ENCODE results near the gene KCNA10. TPM values are rescaled to one million over a fixed set of nuclear protein-coding genes. Genes with fewer than 3 reads are reported as not detected.
A peak's percentile ranks its signal among the peaks of the same experiment; 100 is the strongest.

Gene KCNA10
- total RNA-seq, 1 experiment from 2014 or later = not detected

DNA sequence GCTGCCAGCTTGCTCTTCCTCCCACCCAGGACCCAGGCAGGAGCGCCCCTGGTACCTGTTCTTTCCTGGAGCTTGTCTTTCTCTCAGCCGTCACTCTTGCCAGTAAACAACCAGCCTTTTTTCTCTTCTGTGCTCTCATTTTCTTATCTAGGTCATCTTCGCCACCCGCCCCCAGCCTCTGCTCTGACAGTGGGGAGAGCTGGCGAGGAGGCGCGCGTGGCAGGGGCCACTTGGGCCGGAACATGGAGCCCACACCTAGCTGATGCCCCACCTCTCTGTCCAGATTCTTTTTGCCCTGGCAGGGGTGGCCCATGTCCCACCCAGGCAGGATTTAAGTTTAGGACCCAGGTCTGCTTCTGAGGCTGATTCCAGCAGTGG, 35.7 kb downstream of the KCNA10 start:
- Histone ChIP-seq H3K36me3 (replicated peaks; ENCODE audit: control insufficient read depth, insufficient read depth, low read length) (no peaks in the 10 kb centered on the region), H3K4me3 (ENCODE audit: insufficient read depth, low read depth, low read length) (no peak overlapping the region), H3K27me3 (ENCODE audit: control insufficient read depth, insufficient read depth, low read length) (no peaks in the 10 kb centered on the region; the same call in none of the 2 replicates)
- no peak for DNase-seq

DNA sequence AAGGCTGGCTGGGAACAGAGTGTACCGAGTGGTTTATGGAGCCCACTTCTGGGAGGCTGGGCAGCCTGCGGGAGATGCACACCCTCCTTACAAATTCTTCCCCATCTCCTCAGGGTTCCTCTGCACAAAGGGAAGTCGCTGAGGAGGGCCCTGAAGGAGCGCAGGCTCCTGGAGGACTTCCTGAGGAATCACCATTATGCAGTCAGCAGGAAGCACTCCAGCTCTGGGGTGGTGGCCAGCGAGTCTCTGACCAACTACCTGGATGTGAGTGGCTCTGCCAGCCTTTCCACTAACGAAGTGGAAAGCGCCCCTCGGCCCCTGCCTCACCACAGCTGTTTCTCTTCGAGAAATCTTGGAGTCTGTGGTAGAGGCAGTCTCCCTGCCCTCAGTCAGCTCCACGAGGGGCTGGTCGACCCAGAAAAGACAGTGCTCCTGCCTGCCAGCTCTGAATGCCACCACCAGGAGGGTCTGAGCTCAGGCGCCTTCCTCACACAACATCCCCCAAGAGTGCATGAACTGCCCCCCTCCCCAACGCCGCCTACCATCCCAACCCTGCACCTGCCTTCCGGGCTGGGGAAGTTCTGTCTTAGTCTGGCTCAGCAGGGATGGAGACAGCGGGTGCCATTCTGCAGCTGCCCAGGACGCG, 36.2 kb downstream of the KCNA10 start:
- DNase-seq = peak; percentile 83
- Histone ChIP-seq H3K36me3 (replicated peaks; ENCODE audit: control insufficient read depth, insufficient read depth, low read length) (no peaks in the 10 kb centered on the region), H3K27me3 (ENCODE audit: control insufficient read depth, insufficient read depth, low read length) (no peaks in the 10 kb centered on the region; the same call in none of the 2 replicates), H3K4me3 (ENCODE audit: insufficient read depth, low read depth, low read length) (no peak overlapping the region)

- H3K4me3 ChIP-seq (ENCODE audit: insufficient read depth, low read depth, low read length) = no peak overlapping the region
- H3K27me3 ChIP-seq (ENCODE audit: control insufficient read depth, insufficient read depth, low read length) = no peaks in the 10 kb centered on the region; the same call in none of the 2 replicates
- DNase-seq = no peak
- H3K36me3 ChIP-seq (replicated peaks; ENCODE audit: control insufficient read depth, insufficient read depth, low read length) = no peaks in the 10 kb centered on the region
Measured at GRCh38 chr1:110481968-110482623, 36.9 kb downstream of the KCNA10 start.

DNA sequence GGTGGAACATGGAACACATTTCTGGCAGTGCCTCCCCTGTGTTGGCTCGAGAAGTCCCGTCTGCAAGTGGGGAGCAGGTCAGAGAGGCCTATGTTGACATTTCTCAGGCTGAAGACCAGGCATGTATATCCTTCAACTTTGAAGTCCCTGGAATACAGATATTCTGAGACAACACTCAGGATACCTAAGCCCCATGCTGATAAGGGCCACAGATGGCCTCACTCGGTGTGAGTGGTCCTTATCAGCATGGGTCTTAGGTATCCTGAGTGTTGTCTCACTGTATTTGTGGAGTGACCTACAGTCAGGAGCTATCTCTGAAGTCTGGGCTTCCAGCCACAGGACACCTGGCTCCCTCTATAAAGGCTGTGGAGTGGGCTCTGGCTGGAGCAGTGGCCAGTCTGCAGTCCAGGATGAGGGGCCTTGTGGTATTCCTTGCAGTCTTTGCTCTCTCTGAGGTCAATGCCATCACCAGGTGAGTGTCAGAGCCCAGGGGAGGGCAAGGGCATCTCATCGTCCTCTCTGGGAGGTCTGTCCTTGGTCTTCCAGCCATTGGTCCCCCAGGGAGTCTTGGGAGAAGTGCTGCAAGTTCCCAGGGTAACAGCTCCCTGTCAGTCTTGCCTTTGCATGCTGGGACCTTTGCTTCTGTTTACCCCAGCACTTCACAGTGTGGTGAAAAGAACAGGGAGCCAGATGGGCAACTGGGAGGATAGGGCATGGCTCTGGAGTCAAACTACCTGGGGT, 38.4 kb downstream of the KCNA10 start:
- no peak for DNase-seq
- no peaks in the 10 kb centered on the region; the same call in none of the 2 replicates for H3K27me3 ChIP-seq (ENCODE audit: control insufficient read depth, insufficient read depth, low read length)
- no peaks in the 10 kb centered on the region for H3K36me3 ChIP-seq (replicated peaks; ENCODE audit: control insufficient read depth, insufficient read depth, low read length)
- H3K4me3 ChIP-seq (ENCODE audit: insufficient read depth, low read depth, low read length) = no peak overlapping the region

- no peak for DNase-seq
- Histone ChIP-seq H3K27me3 (ENCODE audit: control insufficient read depth, insufficient read depth, low read length) (no peaks in the 10 kb centered on the region; the same call in none of the 2 replicates), H3K36me3 (replicated peaks; ENCODE audit: control insufficient read depth, insufficient read depth, low read length) (no peaks in the 10 kb centered on the region)
Measured at GRCh38 chr1:110478886-110479285, 40.1 kb downstream of the KCNA10 start.

GRCh38 chr1:110477967-110478640, 40.9 kb downstream of the KCNA10 start:
- no peak overlapping the region for H3K4me3 ChIP-seq (ENCODE audit: insufficient read depth, low read depth, low read length)
- H3K36me3 ChIP-seq (replicated peaks; ENCODE audit: control insufficient read depth, insufficient read depth, low read length) = no peaks in the 10 kb centered on the region
- DNase-seq = no peak
- no peaks in the 10 kb centered on the region; the same call in 1 of the 2 replicates for H3K27me3 ChIP-seq (ENCODE audit: control insufficient read depth, insufficient read depth, low read length)

More at GRCh38 chr1:110478886-110479285, 40.1 kb downstream of the KCNA10 start:
- no peak overlapping the region for H3K4me3 ChIP-seq (ENCODE audit: insufficient read depth, low read depth, low read length)

DNA sequence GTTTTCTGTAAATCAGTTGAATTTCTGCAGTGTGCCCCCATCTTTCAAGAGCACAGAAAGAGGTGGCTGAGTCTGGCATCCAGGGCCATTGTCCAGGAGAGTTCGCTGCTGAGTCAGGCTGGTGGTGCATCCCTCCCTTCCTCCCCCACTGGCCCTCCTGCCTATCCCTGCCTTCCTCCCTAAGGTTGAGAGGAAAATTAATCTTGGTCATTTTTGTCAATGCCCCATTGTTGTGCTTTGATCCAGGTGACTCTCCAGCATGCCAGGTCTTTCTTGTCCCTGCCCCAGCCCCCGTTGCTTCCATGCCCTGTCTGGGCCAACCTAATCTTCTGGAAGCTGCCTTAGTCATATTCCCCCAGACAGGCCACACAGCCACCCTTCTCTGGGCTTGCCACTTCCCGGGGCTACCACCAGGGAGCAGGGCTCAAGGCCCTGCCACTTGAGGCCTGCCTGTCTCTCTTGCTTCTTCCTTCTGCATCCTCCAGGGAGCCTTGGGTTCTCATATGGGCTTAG, 41.5 kb downstream of the KCNA10 start:
- Histone ChIP-seq H3K27me3 (ENCODE audit: control insufficient read depth, insufficient read depth, low read length) (no peaks in the 10 kb centered on the region; the same call in 1 of the 2 replicates), H3K36me3 (replicated peaks; ENCODE audit: control insufficient read depth, insufficient read depth, low read length) (no peaks in the 10 kb centered on the region)
- DNase-seq = peak; percentile 72

GRCh38 chr1:110477041-110477440, 41.9 kb downstream of the KCNA10 start:
- DNase-seq = no peak
- Histone ChIP-seq H3K4me3 (ENCODE audit: insufficient read depth, low read depth, low read length) (no peak overlapping the region), H3K27me3 (ENCODE audit: control insufficient read depth, insufficient read depth, low read length) (no peaks in the 10 kb centered on the region; the same call in 1 of the 2 replicates), H3K36me3 (replicated peaks; ENCODE audit: control insufficient read depth, insufficient read depth, low read length) (no peaks in the 10 kb centered on the region)

More for the DNA sequence above, 41.5 kb downstream of the KCNA10 start:
- H3K4me3 ChIP-seq (ENCODE audit: insufficient read depth, low read depth, low read length) = no peak overlapping the region

GRCh38 chr1:110476028-110476765, 42.8 kb downstream of the KCNA10 start:
- H3K27me3 ChIP-seq (ENCODE audit: control insufficient read depth, insufficient read depth, low read length) = no peaks in the 10 kb centered on the region; the same call in 1 of the 2 replicates
- no peak for DNase-seq
- no peak overlapping the region for H3K4me3 ChIP-seq (ENCODE audit: insufficient read depth, low read depth, low read length)
- H3K36me3 ChIP-seq (replicated peaks; ENCODE audit: control insufficient read depth, insufficient read depth, low read length) = no peaks in the 10 kb centered on the region

DNA sequence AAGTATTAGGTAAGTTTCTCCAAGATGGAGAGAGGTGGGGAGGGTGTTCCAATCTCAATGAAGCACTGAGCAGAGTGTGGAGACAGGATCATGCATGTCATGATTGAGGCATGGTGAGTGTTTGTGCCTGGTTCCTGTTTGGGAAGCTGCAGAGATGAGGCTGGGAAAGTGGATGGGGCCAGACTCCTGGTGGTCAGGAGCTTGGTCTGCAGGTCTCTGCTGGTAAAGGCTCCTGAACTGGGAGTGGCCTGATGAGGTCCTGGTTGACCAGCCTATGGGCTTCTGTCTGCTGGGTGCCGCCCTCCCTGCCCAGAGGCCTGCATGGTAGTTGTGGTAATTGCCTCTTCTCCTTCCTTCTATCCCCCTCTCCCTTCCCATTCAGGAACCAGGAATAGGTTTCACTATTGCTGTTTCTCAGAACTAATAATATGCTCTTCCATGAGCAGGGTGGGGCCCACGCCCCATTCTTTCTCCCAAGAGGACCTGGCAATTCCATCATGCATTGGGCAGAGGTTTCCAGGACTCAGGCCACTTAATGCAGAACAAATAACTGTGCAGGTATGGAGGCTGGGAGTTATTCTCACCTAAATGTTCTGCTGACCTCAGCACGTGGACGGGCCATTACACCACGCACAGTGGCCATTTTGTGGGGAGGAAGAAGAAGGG, 43.5 kb downstream of the KCNA10 start:
- peak; percentile 76 for DNase-seq
- no peak overlapping the region for H3K4me3 ChIP-seq (ENCODE audit: insufficient read depth, low read depth, low read length)
- no peaks in the 10 kb centered on the region; the same call in 1 of the 2 replicates for H3K27me3 ChIP-seq (ENCODE audit: control insufficient read depth, insufficient read depth, low read length)
- H3K36me3 ChIP-seq (replicated peaks; ENCODE audit: control insufficient read depth, insufficient read depth, low read length) = no peaks in the 10 kb centered on the region

DNA sequence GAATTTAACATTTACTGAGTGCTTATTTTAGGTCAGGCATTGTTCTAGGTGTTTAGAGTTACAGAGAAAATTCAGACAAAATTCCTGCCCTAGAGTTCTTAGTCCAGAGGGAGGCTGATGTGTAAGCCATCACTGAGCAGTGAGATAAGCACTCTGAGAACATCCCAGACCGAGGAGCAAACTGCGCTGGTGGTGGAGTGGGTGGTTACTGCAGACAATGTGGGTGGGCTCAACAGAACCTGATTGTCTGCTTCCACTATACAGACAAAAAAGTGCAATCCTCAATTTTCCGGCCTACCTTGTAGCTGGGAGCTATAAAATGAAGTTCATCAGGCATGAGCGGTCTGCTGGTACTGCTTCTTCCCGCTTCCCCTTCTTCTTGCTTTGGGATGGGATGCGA, 44.5 kb downstream of the KCNA10 start:
- Histone ChIP-seq H3K36me3 (replicated peaks; ENCODE audit: control insufficient read depth, insufficient read depth, low read length) (no peaks in the 10 kb centered on the region), H3K4me3 (ENCODE audit: insufficient read depth, low read depth, low read length) (no peak overlapping the region), H3K27me3 (ENCODE audit: control insufficient read depth, insufficient read depth, low read length) (no peaks in the 10 kb centered on the region)
- DNase-seq = no peak

DNA sequence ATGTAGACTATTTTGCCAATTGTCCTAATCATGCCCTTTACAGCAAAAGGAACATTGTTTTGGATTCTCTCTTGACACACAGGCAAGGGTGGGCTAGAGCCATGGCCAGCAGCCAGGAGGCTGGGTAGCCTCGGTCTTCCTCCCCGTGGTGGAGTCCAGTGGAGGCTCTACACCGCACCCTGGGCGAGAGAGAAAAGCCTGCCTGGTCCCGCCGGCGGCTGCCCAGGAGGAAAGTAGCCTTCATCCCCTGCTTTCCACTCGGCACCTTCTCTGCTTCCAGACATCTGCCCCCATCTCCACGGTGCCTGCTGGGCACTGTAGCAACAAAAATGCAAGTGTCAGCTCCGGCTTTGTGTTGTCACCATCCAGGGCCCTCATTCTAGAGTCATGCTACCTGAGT, 46.4 kb downstream of the KCNA10 start:
- DNase-seq = no peak
- Histone ChIP-seq H3K27me3 (ENCODE audit: control insufficient read depth, insufficient read depth, low read length) (no peaks in the 10 kb centered on the region), H3K36me3 (replicated peaks; ENCODE audit: control insufficient read depth, insufficient read depth, low read length) (no peaks in the 10 kb centered on the region), H3K4me3 (ENCODE audit: insufficient read depth, low read depth, low read length) (no peak overlapping the region)

GRCh38 chr1:110471131-110471530, 47.8 kb downstream of the KCNA10 start:
- no peak for DNase-seq
- Histone ChIP-seq H3K4me3 (ENCODE audit: insufficient read depth, low read depth, low read length) (no peak overlapping the region), H3K36me3 (replicated peaks; ENCODE audit: control insufficient read depth, insufficient read depth, low read length) (no peaks in the 10 kb centered on the region), H3K27me3 (ENCODE audit: control insufficient read depth, insufficient read depth, low read length) (no peaks in the 10 kb centered on the region)
